Measurements from ENCODE around the gene SLC7A7.
"Not testable (repeated sequence)": the region's sequence is repeated elsewhere in the genome, so short reads cannot be mapped to it uniquely, and the experiment has no call there.

The SLC7A7 gene

DNA sequence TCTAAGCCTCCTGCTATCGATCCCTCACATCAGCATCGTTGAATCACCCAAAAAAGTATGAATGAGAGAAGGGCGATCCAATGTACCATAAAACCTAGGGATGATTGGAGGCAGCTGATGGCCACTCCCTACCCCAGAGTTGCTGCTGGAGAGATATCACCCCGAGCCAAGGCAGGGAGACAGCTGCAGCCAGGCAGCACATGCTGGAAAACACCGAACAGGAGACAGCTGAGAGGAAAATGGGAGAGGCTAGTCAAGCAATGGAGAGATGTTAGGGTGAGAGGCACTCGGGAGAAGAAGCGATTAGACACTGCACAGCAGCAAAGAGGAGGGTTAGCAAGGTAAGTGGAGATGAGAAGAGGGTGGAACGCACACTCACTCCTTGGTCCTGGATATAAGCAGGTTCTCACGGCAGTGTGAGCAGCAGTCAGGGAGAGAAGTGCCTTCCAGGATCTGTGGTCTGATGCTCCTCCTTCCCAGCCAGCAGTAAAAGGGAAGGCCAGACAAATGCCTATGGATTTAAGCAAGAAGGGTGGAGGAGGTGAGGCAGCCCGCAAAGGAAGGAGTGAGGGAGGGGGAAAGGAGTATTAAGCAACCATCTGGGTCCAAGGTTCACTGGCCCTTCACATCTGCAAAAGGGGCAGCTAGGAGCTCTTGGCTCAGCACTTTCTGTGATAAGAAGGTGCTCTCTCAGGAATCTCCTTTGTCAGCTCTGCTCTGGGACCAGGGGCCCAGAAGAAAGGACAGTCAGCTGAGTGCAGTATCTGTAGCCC lies at the start of gene SLC7A7:
Gene SLC7A7, minus strand, starts transcription at position 495 of the 773 bp plus-strand sequence. CDS start 2,037 bp downstream, outside the sequence.
- DNase-seq: peak; percentile 30

DNA sequence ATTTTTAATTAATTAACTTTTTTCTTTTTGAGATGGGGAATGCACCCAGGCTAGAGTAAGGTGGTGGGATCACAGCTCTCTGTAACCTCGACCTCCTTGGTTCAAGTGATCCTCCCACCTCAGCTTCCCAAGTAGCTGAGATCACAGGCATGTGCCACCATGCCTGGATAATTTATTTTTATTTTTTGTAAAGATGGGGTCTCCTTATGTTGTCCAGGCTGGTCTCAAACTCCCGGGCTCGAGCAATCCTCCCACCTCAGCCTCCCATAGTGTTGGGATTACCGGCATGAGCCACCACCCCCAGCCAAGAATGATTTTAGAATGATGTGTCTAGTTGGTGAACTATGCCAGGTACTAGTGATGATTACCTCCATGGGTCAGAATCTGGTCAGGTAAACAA lies 49.7 kb upstream of the SLC7A7 start:
- DNase-seq: no peak

- no peak for DNase-seq
These were observed 46.4 kb upstream of the SLC7A7 start for GRCh38 chr14:22861651-22862050.

- DNase-seq: not testable (repeated sequence)
These were observed 45.1 kb upstream of the SLC7A7 start for GRCh38 chr14:22860377-22860776.

GRCh38 chr14:22856428-22856827 lies 41.2 kb upstream of the SLC7A7 start:
- DNase-seq: no peak

GRCh38 chr14:22854963-22855724 lies 39.9 kb upstream of the SLC7A7 start:
- DNase-seq: no peak

DNA sequence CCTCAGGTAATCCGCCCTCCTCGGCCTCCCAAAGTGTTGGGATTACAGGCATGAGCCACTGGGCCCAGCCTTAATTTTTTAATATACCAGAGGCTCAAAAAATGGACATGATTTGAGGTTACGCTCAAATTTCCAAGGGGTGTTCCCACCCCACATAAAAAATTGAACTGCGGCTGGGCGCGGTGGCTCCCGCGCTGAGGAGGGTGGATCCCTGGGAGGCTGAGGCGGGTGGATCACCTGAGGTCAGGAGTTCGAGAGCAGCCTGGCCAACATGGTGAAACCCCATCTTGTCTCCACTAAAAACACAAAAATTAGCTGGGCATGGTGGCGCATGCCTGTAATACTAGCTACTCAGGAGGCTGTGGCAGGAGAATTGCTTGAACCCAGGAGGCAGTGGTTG lies 39.1 kb upstream of the SLC7A7 start:
- DNase-seq: not testable (repeated sequence)

DNA sequence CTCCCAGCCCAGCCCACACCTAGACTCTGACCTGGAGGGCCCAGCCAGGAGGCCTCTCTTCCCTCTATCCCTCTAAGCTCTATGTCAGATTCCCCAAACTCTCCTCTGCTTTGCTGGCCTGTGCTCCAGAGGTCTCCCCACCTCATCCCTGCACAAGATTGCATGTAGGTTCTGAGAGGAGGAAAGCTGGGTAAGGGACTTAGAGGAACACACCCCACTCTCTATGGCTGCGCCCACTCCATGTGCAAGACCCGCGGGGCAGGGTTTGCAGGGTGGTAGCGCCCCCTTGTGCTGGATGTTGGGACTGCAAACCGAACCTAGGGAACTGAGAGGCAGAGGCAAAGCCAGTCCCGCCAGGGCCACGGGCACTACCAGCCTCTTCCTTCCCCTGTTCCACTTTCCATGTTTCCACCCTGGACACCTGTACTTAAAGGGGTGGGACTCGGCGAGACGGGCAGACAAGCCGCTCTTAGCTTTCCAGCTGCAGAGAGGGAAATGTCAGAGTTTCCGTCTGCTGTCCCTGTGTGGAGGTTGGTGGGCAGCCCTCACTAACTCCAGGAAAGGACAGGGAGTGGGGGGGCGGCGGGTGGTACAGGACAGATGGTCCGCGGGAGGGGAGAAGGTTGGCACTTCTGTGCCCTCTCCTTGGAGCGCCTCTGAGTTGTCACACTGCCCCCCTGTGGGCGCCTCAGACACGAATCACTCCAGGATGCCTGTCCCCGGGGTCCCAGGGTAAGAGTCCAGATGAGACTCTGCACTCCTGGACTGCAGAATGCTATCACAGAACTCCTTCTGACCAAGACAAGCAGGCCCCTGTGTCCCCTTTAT lies 37.9 kb upstream of the SLC7A7 start:
- peak; percentile 82 for DNase-seq

DNA sequence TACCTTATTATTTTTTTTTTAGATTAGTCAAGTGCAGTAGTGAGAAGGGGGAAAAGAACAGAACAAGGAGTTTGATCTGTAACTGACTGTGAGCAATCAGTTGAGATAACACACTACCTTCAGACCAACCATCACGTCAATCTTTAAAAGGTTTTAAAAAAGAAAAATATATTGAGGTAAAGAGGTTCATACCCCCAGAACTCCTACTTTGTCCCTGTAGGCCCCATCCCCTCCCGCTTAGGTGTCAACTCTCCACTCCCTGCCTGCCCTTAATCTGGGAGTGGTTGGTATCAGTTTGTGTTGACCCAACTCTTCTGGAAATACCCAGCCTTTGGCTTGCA lies 37.3 kb upstream of the SLC7A7 start:
- no peak for DNase-seq

GRCh38 chr14:22852178-22852577 lies 36.9 kb upstream of the SLC7A7 start:
- DNase-seq: not testable (repeated sequence)

GRCh38 chr14:22850944-22851764 lies 35.9 kb upstream of the SLC7A7 start:
- peak; percentile 90 for DNase-seq

DNA sequence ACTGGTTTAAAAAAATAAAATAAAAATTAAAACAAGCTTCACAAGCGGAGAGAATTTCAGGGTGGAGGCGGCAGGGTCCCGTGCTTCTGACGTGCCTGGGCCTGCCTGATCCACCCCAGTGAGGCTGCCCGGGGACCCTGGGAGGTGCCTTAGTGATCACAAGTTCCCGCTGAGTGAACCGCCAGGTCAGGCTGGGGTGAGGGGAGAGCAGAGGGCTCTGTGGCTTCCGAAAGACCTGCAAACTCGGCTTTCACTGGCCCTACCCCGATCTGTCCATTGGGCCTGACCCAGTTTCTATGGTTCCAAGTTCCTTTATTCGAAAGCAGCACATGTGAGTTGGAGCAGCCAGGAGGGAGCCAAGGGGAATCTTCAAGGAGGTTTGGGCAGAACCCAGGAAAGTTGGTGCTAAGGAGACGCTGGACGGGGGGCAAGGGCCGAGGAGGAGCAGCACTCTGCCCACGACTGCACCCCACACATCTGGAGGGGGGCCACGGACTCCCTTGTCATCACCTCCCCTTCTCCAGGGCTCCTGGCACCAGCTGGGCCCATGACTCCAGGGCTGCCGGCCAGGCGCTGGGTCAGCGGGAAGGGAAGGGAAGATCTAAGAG lies 34.1 kb upstream of the SLC7A7 start:
- DNase-seq: no peak

DNA sequence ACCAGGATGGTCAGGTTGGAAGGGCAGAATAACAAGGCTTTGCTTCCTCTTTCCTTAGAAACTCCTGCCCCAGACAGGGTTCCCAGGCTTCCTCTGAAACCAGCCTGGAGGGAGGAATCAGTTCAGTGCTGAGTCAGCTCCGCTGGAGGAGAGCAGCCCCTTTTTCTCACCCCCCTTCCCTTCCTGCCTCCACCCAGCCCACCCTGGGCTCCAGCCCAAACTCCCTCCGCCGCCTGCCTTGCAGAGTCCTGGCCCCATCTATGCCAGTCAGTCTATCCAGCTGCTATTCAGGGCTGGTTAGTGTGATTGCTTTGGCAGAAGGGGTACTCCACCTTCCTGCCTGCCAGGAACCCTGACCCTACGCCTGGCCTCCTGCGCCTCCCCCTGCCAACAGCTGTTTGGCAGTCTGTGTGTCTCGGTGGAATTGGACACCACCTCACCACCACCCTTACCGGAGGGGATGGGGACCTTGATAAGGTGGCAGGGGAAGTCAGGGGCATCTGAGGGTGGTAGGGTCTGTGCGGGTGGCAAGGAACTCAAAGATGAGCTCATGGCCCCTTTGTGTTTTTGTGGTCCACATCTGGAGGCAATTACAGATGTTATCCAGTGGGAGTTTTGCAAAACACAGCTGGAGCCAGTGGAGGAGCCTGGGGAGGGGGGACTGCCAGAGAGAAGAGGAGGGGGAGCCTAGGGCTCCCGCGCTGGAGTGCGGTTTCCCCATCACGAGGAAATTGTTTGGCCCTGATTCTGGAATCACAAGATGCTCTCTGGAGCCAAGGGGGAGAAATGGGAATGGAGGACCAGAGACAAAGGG lies 33.3 kb upstream of the SLC7A7 start:
- DNase-seq: peak; percentile 91

DNA sequence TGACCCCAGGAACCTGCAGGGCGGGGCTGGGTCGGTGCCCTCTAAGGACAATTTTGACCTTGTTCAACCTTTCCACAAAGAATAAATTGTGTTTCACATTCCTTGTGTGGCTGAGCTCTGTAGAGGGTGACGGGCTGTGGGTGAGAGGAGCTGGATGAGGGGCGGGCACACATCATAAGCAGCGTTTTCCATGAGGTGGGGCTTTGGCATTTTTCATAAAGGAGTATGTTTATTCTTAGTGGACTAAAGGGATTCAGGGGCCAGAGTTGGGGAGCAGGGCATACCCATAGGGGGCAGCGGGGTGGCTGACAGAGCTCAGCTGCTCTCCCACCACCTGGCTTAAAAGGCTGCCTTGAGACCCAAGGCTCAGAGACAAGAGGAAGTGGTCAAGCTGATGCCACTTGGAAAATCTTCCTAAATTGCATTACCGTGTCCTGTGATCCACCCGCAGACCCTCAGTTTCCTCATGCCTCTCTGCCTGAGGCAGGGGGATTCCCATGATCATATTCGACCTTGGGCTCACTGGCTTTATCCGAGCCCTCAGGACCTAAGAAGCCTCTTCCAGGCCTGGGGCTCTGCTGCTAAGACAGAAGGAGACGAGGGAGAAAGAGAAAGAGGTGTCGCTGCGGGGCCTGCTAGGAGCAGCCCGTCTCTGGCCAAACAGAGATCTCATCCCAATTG lies 32.6 kb upstream of the SLC7A7 start:
- DNase-seq: peak; percentile 65

DNA sequence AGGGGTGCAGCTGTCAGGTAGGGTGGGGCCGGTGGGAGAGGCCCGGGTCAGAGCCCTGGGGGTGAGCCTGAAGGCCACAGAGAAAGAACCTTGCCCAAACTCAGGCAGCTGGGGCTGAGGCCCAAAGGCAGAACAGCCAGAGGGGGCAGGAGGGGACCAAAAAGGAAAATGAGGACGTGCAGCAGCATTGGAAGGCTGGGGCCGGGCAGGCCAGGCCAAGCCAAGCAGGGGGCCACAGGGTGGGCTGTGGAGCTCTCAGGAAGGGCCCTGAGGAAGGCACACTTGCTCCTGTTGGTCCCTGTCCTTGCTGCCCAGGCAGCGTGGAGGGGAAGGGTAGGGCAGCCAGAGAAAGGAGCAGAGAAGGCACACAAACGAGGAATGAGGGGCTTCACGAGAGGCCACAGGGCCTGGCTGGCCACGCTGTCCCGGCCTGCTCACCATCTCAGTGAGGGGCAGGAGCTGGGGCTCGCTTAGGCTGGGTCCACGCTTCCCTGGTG lies 31.6 kb upstream of the SLC7A7 start:
- no peak for DNase-seq

DNA sequence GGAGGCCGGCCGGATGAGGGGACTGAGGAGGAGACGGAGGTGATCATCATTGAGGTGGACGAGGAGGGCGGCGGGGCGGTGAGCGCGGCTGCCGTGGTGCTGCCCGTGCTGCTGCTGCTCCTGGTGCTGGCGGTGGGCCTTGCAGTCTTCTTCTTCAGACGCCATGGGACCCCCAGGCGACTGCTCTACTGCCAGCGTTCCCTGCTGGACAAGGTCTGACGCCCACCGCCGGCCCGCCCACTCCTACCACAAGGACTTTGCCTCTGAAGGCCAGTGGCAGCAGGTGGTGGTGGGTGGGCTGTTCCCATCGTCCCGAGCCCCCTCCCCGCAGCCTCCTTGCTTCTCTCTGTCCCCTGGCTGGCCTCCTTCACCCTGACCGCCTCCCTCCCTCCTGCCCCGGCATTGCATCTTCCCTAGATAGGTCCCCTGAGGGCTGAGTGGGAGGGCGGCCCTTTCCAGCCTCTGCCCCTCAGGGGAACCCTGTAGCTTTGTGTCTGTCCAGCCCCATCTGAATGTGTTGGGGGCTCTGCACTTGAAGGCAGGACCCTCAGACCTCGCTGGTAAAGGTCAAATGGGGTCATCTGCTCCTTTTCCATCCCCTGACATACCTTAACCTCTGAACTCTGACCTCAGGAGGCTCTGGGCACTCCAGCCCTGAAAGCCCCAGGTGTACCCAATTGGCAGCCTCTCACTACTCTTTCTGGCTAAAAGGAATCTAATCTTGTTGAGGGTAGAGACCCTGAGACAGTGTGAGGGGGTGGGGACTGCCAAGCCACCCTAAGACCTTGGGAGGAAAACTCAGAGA lies 30.8 kb upstream of the SLC7A7 start:
- no peak for DNase-seq

DNA sequence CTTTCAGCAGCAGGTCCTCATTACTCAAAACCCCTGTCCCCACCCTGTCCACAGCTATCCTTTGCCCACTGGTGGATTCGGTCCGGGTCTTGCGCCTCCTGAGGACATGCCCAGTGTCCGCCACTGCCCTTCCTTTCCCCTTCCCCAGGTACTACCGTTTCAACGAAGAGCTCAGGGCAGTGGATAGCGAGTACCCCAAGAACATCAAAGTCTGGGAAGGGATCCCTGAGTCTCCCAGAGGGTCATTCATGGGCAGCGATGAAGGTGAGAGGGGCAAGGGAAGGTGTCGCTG lies 29.8 kb upstream of the SLC7A7 start:
- DNase-seq: no peak

DNA sequence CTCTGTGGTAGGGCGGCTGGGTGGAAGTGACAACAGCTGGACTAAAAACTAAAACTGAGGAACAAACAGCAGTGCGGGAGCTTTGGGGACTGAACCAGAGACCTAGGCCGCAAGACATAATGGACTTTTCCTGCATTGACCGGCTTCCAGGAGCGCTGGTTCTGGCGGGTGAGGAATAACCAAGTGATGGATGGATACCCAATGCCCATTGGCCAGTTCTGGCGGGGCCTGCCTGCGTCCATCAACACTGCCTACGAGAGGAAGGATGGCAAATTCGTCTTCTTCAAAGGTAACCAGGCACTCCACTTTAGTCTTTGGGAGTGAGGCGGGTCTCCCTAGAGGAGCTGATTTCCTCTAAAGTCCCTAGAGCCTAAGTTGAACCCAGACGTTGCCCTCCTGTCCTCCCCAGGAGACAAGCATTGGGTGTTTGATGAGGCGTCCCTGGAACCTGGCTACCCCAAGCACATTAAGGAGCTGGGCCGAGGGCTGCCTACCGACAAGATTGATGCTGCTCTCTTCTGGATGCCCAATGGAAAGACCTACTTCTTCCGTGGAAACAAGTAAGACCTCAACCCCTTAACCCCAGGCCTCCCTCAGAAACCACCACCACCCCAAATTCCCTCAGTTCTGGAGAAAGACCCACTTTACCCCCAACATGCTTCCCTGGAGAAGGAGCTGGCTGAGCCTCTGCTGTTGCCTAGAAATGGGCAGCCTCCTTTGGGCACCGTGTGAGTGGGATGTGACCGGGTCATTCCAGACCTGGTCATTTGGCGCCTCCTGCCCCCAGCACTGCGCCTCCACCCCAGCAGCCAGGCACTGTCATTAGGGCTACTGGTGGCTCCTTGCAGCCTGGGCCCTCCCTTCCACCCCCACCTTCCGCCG lies 29.2 kb upstream of the SLC7A7 start:
- no peak for DNase-seq
